Keratinocyte (primary cell): ENCODE measurements around the gene PPP2R5B.

Source experiments
- CTCF ChIP-seq, 3 experiments: IDR thresholded peaks in 1 of 3; conservative IDR thresholded peaks in 1 of 3; optimal IDR thresholded peaks in 1 of 3; 2 replicates in 2 of 3; 3 replicates in 1 of 3; pipeline versions ENCODE3 to v1.5.1; 2011; ENCODE audit warnings: low read length in 3 of 3, mild to moderate bottlenecking in 3 of 3, moderate library complexity in 2 of 3, control low read depth in 1 of 3, inconsistent platforms in 1 of 3; ENCODE audit not compliant: insufficient read depth in 2 of 3; ENCODE audit errors: extremely low read depth in 1 of 3
- EZH2 ChIP-seq: IDR thresholded peaks from one replicate; pipeline ENCODE4 v1.6.1; 2012; ENCODE audit warnings: inconsistent platforms, mild to moderate bottlenecking, low read length, moderate library complexity

- TF ChIP-seq CTCF (optimal IDR thresholded peaks at IDR 0.05 in 1 of 3, IDR thresholded peaks at IDR 0.05 in 1 of 3, conservative IDR thresholded peaks at IDR 0.05 in 1 of 3; ENCODE audit: extremely low read depth in 1 of 3, insufficient read depth in 2 of 3, low read length in 3 of 3) (no peak), EZH2 (no peak)
Measured at GRCh38 chr11:64897381-64898075, 27.0 kb upstream of the PPP2R5B start.
